A549 (cell line): ENCODE results near the gene TRIM65.

Source experiments
- CHD4 ChIP-seq: fragments of 200-600 bp; sonication (generic); IDR thresholded peaks from 2 replicates; pipeline ENCODE4 v1.6.1; 2016; ENCODE audit warnings: antibody characterized with exemption, mild to moderate bottlenecking, borderline replicate concordance
- EHMT2 ChIP-seq: fragments of 200-600 bp; sonication (generic); IDR thresholded peaks from 2 replicates; pipeline ENCODE4 v1.6.1; 2016; ENCODE audit warnings: antibody characterized with exemption, low read depth, mild to moderate bottlenecking, moderate library complexity
- HOXB13 ChIP-seq: fragments of 250-450 bp; sonication (Bioruptor Pico); IDR thresholded peaks from 2 replicates; pipeline ENCODE4 v1.5.0; 2020; ENCODE audit warnings: low read depth, mild to moderate bottlenecking, moderate library complexity
- JUN ChIP-seq, 2 experiments: fragments of >200 bp; sonication (Bioruptor Twin); formaldehyde crosslinking; IDR thresholded peaks; 2 replicates in 1 of 2; 3 replicates in 1 of 2; pipeline ENCODE4 v1.6.1; 2016 to 2017
- NFE2L2 ChIP-seq: fragments of 150-350 bp; conservative IDR thresholded peaks from 2 replicates; pipeline ENCODE4 v1.6.1; 2014; ENCODE audit warnings: low read length
- POLR2A ChIP-seq: IDR thresholded peaks from 2 replicates; pipeline ENCODE4 v1.6.1; 2012; ENCODE audit warnings: mild to moderate bottlenecking, low read length
- RAD21 ChIP-seq, 2 experiments: fragments of >200 bp in 1 of 2; sonication (Bioruptor Twin) in 1 of 2; formaldehyde crosslinking in 1 of 2; IDR thresholded peaks in 1 of 2; conservative IDR thresholded peaks in 1 of 2; 2 replicates in 1 of 2; 3 replicates in 1 of 2; pipeline ENCODE4 v1.6.1; 2012 to 2018; ENCODE audit warnings: inconsistent platforms in 1 of 2
- REST ChIP-seq: fragments of 200-600 bp; sonication (generic); IDR thresholded peaks from 2 replicates; pipeline ENCODE4 v1.6.1; 2016; ENCODE audit warnings: antibody characterized with exemption, mild to moderate bottlenecking, moderate library complexity
- TF ChIP-seq, protein P1 (sequence below): fragments of >200 bp; sonication (Bioruptor Twin); formaldehyde crosslinking; IDR thresholded peaks from 3 replicates; pipeline ENCODE4 v1.5.1; 2016
- TF ChIP-seq, protein P2 (sequence below): IDR thresholded peaks from 2 replicates; pipeline ENCODE4 v1.6.1; 2012
- TF ChIP-seq, protein P3 (sequence below): fragments of 150-350 bp; IDR thresholded peaks from 2 replicates; pipeline ENCODE4 v1.6.1; 2014; ENCODE audit warnings: low read depth, mild to moderate bottlenecking, low read length

DNA sequence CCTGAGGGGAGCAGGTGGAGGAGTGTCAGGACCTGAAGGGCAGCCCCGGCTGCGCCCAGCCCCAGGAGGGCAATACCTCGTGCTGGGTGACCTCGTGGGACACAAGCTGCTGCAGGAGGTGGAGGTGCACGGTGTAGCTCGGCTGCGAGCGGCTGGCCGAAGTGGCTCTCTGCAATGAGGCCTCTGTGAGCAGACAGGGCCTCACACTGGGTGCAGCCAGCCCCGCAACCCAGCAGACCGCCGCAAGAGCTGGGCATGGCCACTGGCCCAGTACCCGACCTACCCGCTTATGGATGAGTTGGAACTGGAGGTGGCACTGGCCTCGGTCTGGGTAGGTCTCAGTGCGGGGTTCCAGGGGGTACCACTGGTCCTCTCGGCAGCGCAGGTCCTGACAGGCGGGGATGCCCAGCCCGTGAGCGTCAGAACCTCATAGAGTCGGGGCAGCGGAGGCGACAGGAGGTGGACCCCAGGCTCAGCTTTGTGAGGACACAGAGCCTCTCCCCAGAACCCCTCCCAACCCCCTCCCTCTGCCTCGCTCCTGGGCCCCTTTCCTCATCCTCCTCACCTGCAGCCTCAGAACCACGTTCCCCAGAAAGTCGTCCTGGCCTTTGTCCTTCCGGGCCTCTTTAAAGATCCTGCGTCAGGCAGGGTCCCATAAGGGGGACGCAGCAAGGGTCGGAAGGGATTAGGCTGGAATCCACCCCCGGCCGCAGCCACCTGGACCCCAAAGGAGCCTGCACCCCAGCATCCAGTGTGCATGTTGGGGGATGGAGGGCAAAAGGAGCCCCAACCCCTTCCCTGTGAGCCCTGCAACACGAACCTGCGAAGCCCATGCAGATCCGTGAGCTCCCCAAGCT, 56.6 kb downstream of the TRIM65 start:
- TF ChIP-seq, protein P1, sequence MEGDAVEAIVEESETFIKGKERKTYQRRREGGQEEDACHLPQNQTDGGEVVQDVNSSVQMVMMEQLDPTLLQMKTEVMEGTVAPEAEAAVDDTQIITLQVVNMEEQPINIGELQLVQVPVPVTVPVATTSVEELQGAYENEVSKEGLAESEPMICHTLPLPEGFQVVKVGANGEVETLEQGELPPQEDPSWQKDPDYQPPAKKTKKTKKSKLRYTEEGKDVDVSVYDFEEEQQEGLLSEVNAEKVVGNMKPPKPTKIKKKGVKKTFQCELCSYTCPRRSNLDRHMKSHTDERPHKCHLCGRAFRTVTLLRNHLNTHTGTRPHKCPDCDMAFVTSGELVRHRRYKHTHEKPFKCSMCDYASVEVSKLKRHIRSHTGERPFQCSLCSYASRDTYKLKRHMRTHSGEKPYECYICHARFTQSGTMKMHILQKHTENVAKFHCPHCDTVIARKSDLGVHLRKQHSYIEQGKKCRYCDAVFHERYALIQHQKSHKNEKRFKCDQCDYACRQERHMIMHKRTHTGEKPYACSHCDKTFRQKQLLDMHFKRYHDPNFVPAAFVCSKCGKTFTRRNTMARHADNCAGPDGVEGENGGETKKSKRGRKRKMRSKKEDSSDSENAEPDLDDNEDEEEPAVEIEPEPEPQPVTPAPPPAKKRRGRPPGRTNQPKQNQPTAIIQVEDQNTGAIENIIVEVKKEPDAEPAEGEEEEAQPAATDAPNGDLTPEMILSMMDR, result no peak
- TF ChIP-seq NFE2L2 (no peak), RAD21 (conservative IDR thresholded peaks at IDR 0.05 in 1 of 2, IDR thresholded peaks at IDR 0.05 in 1 of 2) (no peak), HOXB13 (CRISPR knock-in tag) (no peak), JUN (IDR thresholded peaks at IDR 0.05) (no peak), REST (no peak), POLR2A (no peak), EHMT2 (no peak), CHD4 (no peak)
- TF ChIP-seq, protein P2, sequence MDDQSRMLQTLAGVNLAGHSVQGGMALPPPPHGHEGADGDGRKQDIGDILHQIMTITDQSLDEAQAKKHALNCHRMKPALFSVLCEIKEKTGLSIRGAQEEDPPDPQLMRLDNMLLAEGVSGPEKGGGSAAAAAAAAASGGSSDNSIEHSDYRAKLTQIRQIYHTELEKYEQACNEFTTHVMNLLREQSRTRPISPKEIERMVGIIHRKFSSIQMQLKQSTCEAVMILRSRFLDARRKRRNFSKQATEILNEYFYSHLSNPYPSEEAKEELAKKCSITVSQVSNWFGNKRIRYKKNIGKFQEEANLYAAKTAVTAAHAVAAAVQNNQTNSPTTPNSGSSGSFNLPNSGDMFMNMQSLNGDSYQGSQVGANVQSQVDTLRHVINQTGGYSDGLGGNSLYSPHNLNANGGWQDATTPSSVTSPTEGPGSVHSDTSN, result no peak
- TF ChIP-seq, protein P3, sequence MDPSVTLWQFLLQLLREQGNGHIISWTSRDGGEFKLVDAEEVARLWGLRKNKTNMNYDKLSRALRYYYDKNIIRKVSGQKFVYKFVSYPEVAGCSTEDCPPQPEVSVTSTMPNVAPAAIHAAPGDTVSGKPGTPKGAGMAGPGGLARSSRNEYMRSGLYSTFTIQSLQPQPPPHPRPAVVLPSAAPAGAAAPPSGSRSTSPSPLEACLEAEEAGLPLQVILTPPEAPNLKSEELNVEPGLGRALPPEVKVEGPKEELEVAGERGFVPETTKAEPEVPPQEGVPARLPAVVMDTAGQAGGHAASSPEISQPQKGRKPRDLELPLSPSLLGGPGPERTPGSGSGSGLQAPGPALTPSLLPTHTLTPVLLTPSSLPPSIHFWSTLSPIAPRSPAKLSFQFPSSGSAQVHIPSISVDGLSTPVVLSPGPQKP, result no peak
